A549 treated with Hydrocortisone at 1 μM for 4 hours (cell line): ENCODE results near the gene TROAP. TPM values are rescaled to one million over a fixed set of nuclear protein-coding genes. Genes with fewer than 3 reads are reported as not detected.

Experiments
- total RNA-seq: library from RNA; stranded (reverse); fragments of 200-300 nt; extraction: Qiagen RNA extraction; gene quantifications from 5 replicates; pipeline ENCODE4 v1.2.3, GENCODE V29; 2022

Gene TROAP
- total RNA-seq: 74.4 to 87.6 TPM (median 83.8 TPM) in 5 replicates

GRCh38 chr12:49322708-49323523 is at the start of gene TROAP:
Gene TROAP (plus strand): TSS chr12:49323255. CDS start chr12:49323609, 354 bp downstream.

GRCh38 chr12:49295082-49295936 is 27.7 kb upstream of the TROAP start, which contains the start of gene PRPH:
Gene PRPH (plus strand): TSS chr12:49295147. CDS start chr12:49295201, 54 bp downstream.

GRCh38 chr12:49336645-49337584 is 13.9 kb downstream of the TROAP start, which contains the start of gene C1QL4:
Gene C1QL4 (minus strand): TSS chr12:49337188. CDS start chr12:49336477, 711 bp downstream.

GRCh38 chr12:49346659-49347310 is 23.7 kb downstream of the TROAP start, which contains the start of gene DNAJC22:
Gene DNAJC22 (plus strand): TSS chr12:49346888. CDS start chr12:49348873, 1,985 bp downstream.

GRCh38 chr12:49367381-49368239 is 44.6 kb downstream of the TROAP start, which contains the start of gene SPATS2:
Gene SPATS2 (plus strand): TSS chr12:49367462. CDS start chr12:49461013, 93,551 bp downstream.

Other genes starting within 250 kb of the TROAP start
- 0.03 TPM in 1 of 5 replicates, not detected in the others for gene DHH, start 228.5 kb upstream of the TROAP start, total RNA-seq
- 13.4 to 15.4 TPM (median 14.5 TPM) in 5 replicates for gene LMBR1L, start 212.4 kb upstream of the TROAP start, total RNA-seq
- 2,285 to 2,528 TPM (median 2,417 TPM) in 5 replicates for gene TUBA1B, start 191.9 kb upstream of the TROAP start, total RNA-seq
- 182 to 235 TPM (median 228 TPM) in 5 replicates for gene TUBA1A, start 134.2 kb upstream of the TROAP start, total RNA-seq
- gene TUBA1C, start 58.2 kb upstream of the TROAP start, total RNA-seq: 1,549 to 2,166 TPM (median 1,667 TPM) in 5 replicates
- 0.97 to 1.9 TPM (median 1.6 TPM) in 5 replicates for gene PRPH, start 28.1 kb upstream of the TROAP start, total RNA-seq
- 4.8 to 7.6 TPM (median 6.3 TPM) in 5 replicates for gene C1QL4, start 13.9 kb downstream of the TROAP start, total RNA-seq
- gene DNAJC22, start 23.6 kb downstream of the TROAP start, total RNA-seq: 19.5 to 22.7 TPM (median 20.2 TPM) in 5 replicates
- gene SPATS2, start 44.2 kb downstream of the TROAP start, total RNA-seq: 26.1 to 38.4 TPM (median 31.5 TPM) in 5 replicates
- 1.7 to 3.3 TPM (median 2.1 TPM) in 5 replicates for gene KCNH3, start 215.8 kb downstream of the TROAP start, total RNA-seq
- gene MCRS1, start 244.9 kb downstream of the TROAP start, total RNA-seq: 61.5 to 65.6 TPM (median 63.8 TPM) in 5 replicates